ENCODE results near the gene BANF2. TPM values are rescaled to one million over a fixed set of nuclear protein-coding genes. Genes with fewer than 3 reads are reported as not detected.

Gene BANF2
- total and polyA plus RNA-seq, 2 of the 13 experiments (the other 11 are each of a cell fraction or from before 2014, with no cell fraction given), result 0.35 TPM; not detected in 1

GRCh38 chr20:17680836-17681725 is 18.7 kb upstream of the BANF2 start (continued):
- TF ChIP-seq KDM5A (IDR thresholded peaks at IDR 0.05; ENCODE audit: borderline replicate concordance, low read length) (no peak), HMGXB4 (CRISPR knock-in tag; IDR thresholded peaks at IDR 0.05; ENCODE audit: borderline replicate concordance in 1 of 2, low read depth in 1 of 2) (peak in 1 of 2 experiments; percentile 95), PRMT3 (CRISPR knock-in tag; IDR thresholded peaks at IDR 0.05; ENCODE audit: borderline replicate concordance, low read depth) (0 out of 2 replicates have a peak, but pooled peaks have one; percentile 6), ZNF644 (CRISPR knock-in tag; IDR thresholded peaks at IDR 0.05; ENCODE audit: low read depth) (no peak), GLMP (CRISPR knock-in tag; IDR thresholded peaks at IDR 0.05; ENCODE audit: borderline replicate concordance) (no peak), ZSCAN20 (CRISPR knock-in tag; IDR thresholded peaks at IDR 0.05; ENCODE audit: borderline replicate concordance) (no peak), IRF1 (CRISPR knock-in tag; IDR thresholded peaks at IDR 0.05; ENCODE audit: low read depth) (no peak), NONO (IDR thresholded peaks at IDR 0.05) (no peak), NONO (CRISPR knock-in tag; conservative IDR thresholded peaks at IDR 0.05) (no peak), ZFP36 (IDR thresholded peaks at IDR 0.05; ENCODE audit: borderline replicate concordance, low read depth, low read length, partially characterized antibody) (no peak), ZFP82 (CRISPR knock-in tag; IDR thresholded peaks at IDR 0.05; ENCODE audit: borderline replicate concordance) (peak; percentile 95), HOXA3 (CRISPR knock-in tag; IDR thresholded peaks at IDR 0.05) (peak; percentile 52; the same call in 1 of the 2 replicates), GTF2F1 (IDR thresholded peaks at IDR 0.05; ENCODE audit: low read length) (no peak), ZNF441 (CRISPR knock-in tag; IDR thresholded peaks at IDR 0.05; ENCODE audit: borderline replicate concordance) (peak; percentile 51; the same call in 1 of the 2 replicates)

Measured in HepG2 (cell line).